Measurements from ENCODE around the gene DHX35. TPM values are rescaled to one million over a fixed set of nuclear protein-coding genes. Genes with fewer than 3 reads are reported as not detected.

The DHX35 gene
- total and polyA plus RNA-seq, 2 of the 13 experiments (the other 11 are each of a cell fraction or from before 2014, with no cell fraction given): 25.8 to 28.7 TPM

- no peak for TF ChIP-seq KLF13 (CRISPR knock-in tag; IDR thresholded peaks at IDR 0.05)
- no peak; the same call in 1 of the 2 replicates for TF ChIP-seq HMG20A (CRISPR knock-in tag; IDR thresholded peaks at IDR 0.05; ENCODE audit: borderline replicate concordance)
- no peak for TF ChIP-seq RNF2 (conservative IDR thresholded peaks at IDR 0.05; ENCODE audit: low read depth)
- no peak for TF ChIP-seq BRF2 (CRISPR knock-in tag; IDR thresholded peaks at IDR 0.05)
- TF ChIP-seq ZNF180 (CRISPR knock-in tag; IDR thresholded peaks at IDR 0.05; ENCODE audit: borderline replicate concordance, low read depth): no peak
- TF ChIP-seq KLF6 (CRISPR knock-in tag; IDR thresholded peaks at IDR 0.05): no peak
- TF ChIP-seq IRF2 (CRISPR knock-in tag; IDR thresholded peaks at IDR 0.05): no peak
- TF ChIP-seq JDP2 (CRISPR knock-in tag; IDR thresholded peaks at IDR 0.05; ENCODE audit: borderline replicate concordance): no peak
Measured at GRCh38 chr20:38941726-38942389, 20.3 kb upstream of the DHX35 start (continued).

- Histone ChIP-seq H3K79me2 (ENCODE audit: insufficient read depth, low read length) (peaks cover 23% of the 10 kb centered on the region), H3K9ac (ENCODE audit: insufficient read depth, low read depth, low read length) (no peak overlapping the region), H3K4me2 (ENCODE audit: low read depth, low read length) (no peak overlapping the region), H3K27me3 (ENCODE audit: control insufficient read depth in 1 of 2, insufficient read depth in 2 of 2, low read length in 2 of 2) (no peaks in the 10 kb centered on the region), H3K27ac (ENCODE audit: extremely low read length, insufficient read depth, low read length) (no peak overlapping the region), H3K9me3 (ENCODE audit: low read length) (no peaks in the 10 kb centered on the region), H3K4me1 (ENCODE audit: insufficient read depth, low read length) (peaks cover 30% of the 10 kb centered on the region), H2AFZ (ENCODE audit: low read length) (no peak overlapping the region), H3K4me3 (replicated peaks in 1 of 3; ENCODE audit: insufficient read depth in 1 of 3, low read depth in 2 of 3, low read length in 3 of 3) (no peak overlapping the region), H3K36me3 (replicated peaks in 1 of 2; ENCODE audit: control insufficient read depth in 1 of 2, insufficient read depth in 2 of 2, low read length in 2 of 2) (peaks cover 51 to 86% of the 10 kb centered on the region in 2 experiments), H4K20me1 (ENCODE audit: insufficient read depth, low read length) (no peaks in the 10 kb centered on the region)
- ChIA-PET POLR2A (no interaction called here), CTCF (ENCODE audit: low intra/inter-chr PET ratio, low total read pairs) (no interaction called here)
- WGBS (ENCODE audit: low lambda C conversion rate): 94% methylated on average over 3 of the region's 3 CpGs
- DNase-seq (ENCODE audit: low spot score): no peak
- intact Hi-C loops (cut with micrococcal nuclease; ENCODE audit: unreplicated experiment) (no loop called here), in situ Hi-C loops (cut with HindIII; ENCODE audit: extremely low pct_ligation_motif_present, low pct_unique_long_range_greater_than_20kb) (no loop called here)
- no peak for ATAC-seq
- TF ChIP-seq RBM22 (optimal IDR thresholded peaks at IDR 0.05; ENCODE audit: low read length): peak; percentile 44
- no peak for TF ChIP-seq SP4 (CRISPR knock-in tag; IDR thresholded peaks at IDR 0.05)
- no peak for FAIRE-seq
- no TSS peak for BruUV-seq (replicated peaks)
Measured at GRCh38 chr20:38945012-38945411, 17.1 kb upstream of the DHX35 start.

All from HepG2 (cell line).